MCF 10A (cell line): ENCODE measurements around the gene FAM184B. TPM values are rescaled to one million over a fixed set of nuclear protein-coding genes. Genes with fewer than 3 reads are reported as not detected.

Source experiments
- BruUV-seq: library from RNA; stranded (reverse); fragments of 400-500 nt; replicated peaks from 2 replicates; lab custom pipeline; 2021; lab: Mats Ljungman, UMichigan
- CTCF ChIA-PET: fragments of 300-600 bp; sonication (Branson Sonifier 250); formaldehyde crosslinking; extraction: SDS; loops from one replicate; lab custom pipeline; 2021; ENCODE audit warnings: antibody characterized with exemption, inconsistent platforms; lab: Yijun Ruan, JAX
- POLR2A ChIA-PET: fragments of 300-600, 350-650 bp; sonication (Branson Sonifier 250); formaldehyde crosslinking; extraction: SDS; loops from one replicate; lab custom pipeline; 2020; ENCODE audit warnings: antibody characterized with exemption, inconsistent platforms; lab: Yijun Ruan, JAX
- DNase-seq: peaks from one replicate; pipeline ENCODE4 v3.0.0-alpha.2; 2018; ENCODE audit not compliant: unreplicated experiment
- H3K27ac Mint-ChIP-seq: one replicate; pipeline ENCODE4 v1.8.0; 2022; ENCODE audit warnings: mild to moderate bottlenecking, low read depth, mixed read lengths; ENCODE audit not compliant: unreplicated experiment
- H3K27me3 Mint-ChIP-seq: one replicate; pipeline ENCODE4 v1.8.0; 2022; ENCODE audit warnings: mixed read lengths; ENCODE audit not compliant: insufficient read depth, unreplicated experiment
- H3K36me3 Mint-ChIP-seq: one replicate; pipeline ENCODE4 v1.8.0; 2022; ENCODE audit warnings: mild to moderate bottlenecking, moderate library complexity, mixed read lengths; ENCODE audit not compliant: insufficient read depth, unreplicated experiment
- H3K4me1 Mint-ChIP-seq: one replicate; pipeline ENCODE4 v1.8.0; 2022; ENCODE audit warnings: mixed read lengths; ENCODE audit not compliant: insufficient read depth, unreplicated experiment
- H3K4me3 Mint-ChIP-seq: one replicate; pipeline ENCODE4 v1.8.0; 2022; ENCODE audit warnings: mild to moderate bottlenecking, moderate library complexity, mixed read lengths; ENCODE audit not compliant: unreplicated experiment
- H3K9me3 Mint-ChIP-seq: one replicate; pipeline ENCODE4 v1.8.0; 2022; ENCODE audit warnings: mixed read lengths; ENCODE audit not compliant: unreplicated experiment
- intact Hi-C: fragments of 100-400 bp; cut with micrococcal nuclease; formaldehyde crosslinking; loops from 2 replicates; pipeline ENCODE4 v1.14.1; 2022
- total RNA-seq: library from RNA; stranded (reverse); gene quantifications from 2 replicates; pipeline ENCODE4 v1.2.3, GENCODE V29; 2022
- TF ChIP-seq, protein P1 (sequence below): fragments of 200-600 bp; IDR thresholded peaks from one replicate; pipeline ENCODE4 v1.8.0; 2022; ENCODE audit warnings: antibody characterized with exemption, mild to moderate bottlenecking; ENCODE audit not compliant: unreplicated experiment

The FAM184B gene
- total RNA-seq, 1 experiment from 2014 or later, result not detected

DNA sequence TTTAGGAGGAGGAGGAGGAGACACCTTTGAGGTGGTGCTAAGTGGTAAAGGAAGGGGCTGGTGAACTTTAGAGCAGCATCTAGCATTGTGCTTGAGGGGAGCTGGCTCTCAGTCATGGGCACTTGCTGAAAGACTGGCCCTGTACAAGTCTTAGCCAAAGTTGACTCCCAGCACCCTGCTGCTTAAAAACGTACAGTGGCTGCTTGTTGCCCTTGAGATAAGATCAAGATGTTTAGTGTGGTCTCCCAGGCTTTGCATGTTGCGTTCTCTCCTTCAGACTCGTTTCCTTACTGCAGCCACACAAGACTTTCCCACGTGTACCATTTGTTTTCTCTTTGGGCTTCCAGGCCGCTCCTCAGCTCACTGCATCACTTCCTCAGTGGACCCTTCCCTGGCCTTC, 165.1 kb downstream of the FAM184B start:
- Mint-ChIP-seq H3K4me1 (peaks cover 21% of the 10 kb centered on the region), H3K27me3 (no peaks in the 10 kb centered on the region), H3K36me3 (peaks cover 47% of the 10 kb centered on the region), H3K27ac (peak overlapping the region; percentile 78), H3K4me3 (peak overlapping the region; percentile 63), H3K9me3 (no peaks in the 10 kb centered on the region)
- intact Hi-C loops, result no loop called here
- ChIA-PET CTCF (interaction anchor here (0.6 to 1.9 kb wide), 4 partner anchors 19 to 82 kb away, joined by 3 to 7 read pairs (median 4); no protein-coding TSS in a partner anchor), POLR2A (interaction anchor here (2.3 kb wide), 1 partner anchor 38 kb away, joined by 15 read pairs; no protein-coding TSS in a partner anchor)
- TF ChIP-seq, protein P1, sequence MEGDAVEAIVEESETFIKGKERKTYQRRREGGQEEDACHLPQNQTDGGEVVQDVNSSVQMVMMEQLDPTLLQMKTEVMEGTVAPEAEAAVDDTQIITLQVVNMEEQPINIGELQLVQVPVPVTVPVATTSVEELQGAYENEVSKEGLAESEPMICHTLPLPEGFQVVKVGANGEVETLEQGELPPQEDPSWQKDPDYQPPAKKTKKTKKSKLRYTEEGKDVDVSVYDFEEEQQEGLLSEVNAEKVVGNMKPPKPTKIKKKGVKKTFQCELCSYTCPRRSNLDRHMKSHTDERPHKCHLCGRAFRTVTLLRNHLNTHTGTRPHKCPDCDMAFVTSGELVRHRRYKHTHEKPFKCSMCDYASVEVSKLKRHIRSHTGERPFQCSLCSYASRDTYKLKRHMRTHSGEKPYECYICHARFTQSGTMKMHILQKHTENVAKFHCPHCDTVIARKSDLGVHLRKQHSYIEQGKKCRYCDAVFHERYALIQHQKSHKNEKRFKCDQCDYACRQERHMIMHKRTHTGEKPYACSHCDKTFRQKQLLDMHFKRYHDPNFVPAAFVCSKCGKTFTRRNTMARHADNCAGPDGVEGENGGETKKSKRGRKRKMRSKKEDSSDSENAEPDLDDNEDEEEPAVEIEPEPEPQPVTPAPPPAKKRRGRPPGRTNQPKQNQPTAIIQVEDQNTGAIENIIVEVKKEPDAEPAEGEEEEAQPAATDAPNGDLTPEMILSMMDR, result no peak
- TSS peak; percentile 9 for BruUV-seq
- DNase-seq, result no peak

DNA sequence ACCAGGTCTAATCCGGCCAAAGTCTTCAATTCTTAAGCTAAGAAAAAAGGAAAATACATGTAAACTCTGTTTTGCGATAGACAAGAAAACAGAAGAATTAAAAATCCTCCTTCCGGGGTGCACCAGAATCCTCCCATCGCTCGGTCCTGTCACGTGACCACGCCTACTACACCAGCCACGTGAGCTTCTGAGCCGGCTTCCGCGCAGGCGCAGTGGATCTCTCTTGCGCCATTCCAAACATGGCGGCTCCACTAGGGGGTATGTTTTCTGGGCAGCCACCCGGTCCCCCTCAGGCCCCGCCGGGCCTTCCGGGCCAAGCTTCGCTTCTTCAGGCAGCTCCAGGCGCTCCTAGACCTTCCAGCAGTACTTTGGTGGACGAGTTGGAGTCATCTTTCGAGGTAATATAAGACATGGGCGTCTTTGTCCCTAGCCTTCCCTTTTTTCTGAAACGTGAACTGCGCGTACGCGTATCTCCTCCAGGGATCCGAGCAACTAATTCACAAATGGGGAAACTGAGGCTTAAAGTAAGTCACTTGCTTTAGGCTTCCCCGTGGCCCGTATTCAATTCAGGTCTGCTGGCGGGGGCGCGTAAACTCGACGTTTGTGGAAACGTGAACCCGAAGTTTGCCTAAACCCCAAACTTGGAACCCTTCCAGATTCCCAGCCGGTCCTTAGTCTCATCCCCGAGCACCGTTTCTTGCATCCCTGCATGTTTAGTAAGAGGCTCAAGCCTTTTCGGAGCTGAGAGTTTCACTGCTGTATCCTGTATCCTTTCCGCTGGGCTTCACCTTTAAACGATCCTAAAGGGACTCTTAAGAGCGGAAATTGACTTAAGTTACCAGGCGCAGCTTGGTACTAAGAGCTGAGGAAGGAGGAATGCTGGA, 166.8 kb downstream of the FAM184B start, which contains the start of gene MED28:
MED28 (plus strand) TSS at position 226 of the 884 bp plus-strand sequence; CDS start at position 240, 14 bp downstream.
- H3K4me1 Mint-ChIP-seq, result peaks cover 21% of the 10 kb centered on the region
- BruUV-seq, result TSS peak; percentile 85
- no peaks in the 10 kb centered on the region for H3K9me3 Mint-ChIP-seq
- TF ChIP-seq, protein P1, result no peak
- peaks cover 30% of the 10 kb centered on the region for H3K36me3 Mint-ChIP-seq
- DNase-seq, result peak; percentile 96
- ChIA-PET CTCF (interaction anchor here (0.6 to 2.9 kb wide), 12 partner anchors 9 to 979 kb away, joined by 3 to 9 read pairs (median 4); no protein-coding TSS in a partner anchor), POLR2A (interaction anchor here (0.6 to 3.5 kb wide), 27 partner anchors 9 to 1034 kb away, joined by 3 to 59 read pairs (median 4); partner anchors contain the start of genes DCAF16, LAP3 and NCAPG)
- H3K27me3 Mint-ChIP-seq, result no peaks in the 10 kb centered on the region
- intact Hi-C loops, result loop anchor here (1.0 to 5.0 kb wide), 2 partner anchors 37 to 954 kb away; partner anchors contain the start of gene LAP3
- H3K4me3 Mint-ChIP-seq, result peak within 1 kb of the TSS; percentile 99
- H3K27ac Mint-ChIP-seq, result peak within 1 kb of the TSS; percentile 95

DNA sequence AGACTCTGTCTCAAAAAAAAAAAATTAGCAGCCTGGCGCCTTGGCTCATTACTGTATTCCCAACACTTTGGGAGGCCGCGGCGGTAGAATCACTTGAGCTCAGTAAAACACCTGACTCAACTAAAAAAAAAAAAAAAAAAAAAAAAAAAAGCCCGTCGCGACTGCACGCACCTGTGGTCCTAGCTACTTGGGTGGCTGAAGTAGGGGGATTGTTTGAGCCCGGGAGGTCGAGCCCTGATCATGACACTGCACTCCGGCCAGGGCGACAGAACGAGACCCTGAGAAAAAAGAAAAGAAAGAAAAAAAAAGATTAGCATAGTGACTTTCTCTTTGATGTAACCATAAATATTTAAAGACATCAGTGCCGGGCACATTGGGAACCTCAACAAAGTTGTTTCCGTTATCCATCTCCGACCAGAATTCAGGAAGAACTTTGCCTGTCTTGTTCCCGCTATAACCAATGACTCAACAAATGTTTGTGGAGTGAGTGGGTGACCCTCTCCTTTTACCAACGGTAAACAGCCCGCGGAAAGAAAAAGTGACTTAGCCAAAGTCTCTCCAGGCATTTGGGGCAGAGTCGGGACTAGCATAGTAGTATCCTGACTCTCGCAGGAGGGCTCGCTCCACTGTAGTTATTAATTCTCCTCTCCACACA, 167.5 kb downstream of the FAM184B start:
- ChIA-PET POLR2A (interaction anchor here (0.6 to 3.5 kb wide), 25 partner anchors 9 to 1035 kb away, joined by 3 to 59 read pairs (median 4); partner anchors contain the start of genes DCAF16, LAP3 and NCAPG), CTCF (interaction anchor here (0.6 to 2.9 kb wide), 12 partner anchors 8 to 979 kb away, joined by 3 to 9 read pairs (median 4); no protein-coding TSS in a partner anchor)
- peak; percentile 2 for DNase-seq
- H3K27me3 Mint-ChIP-seq, result no peaks in the 10 kb centered on the region
- peak overlapping the region; percentile 99 for H3K4me3 Mint-ChIP-seq
- H3K36me3 Mint-ChIP-seq, result peaks cover 23% of the 10 kb centered on the region
- peaks cover 15% of the 10 kb centered on the region for H3K4me1 Mint-ChIP-seq
- intact Hi-C loops, result loop anchor here (1.0 to 5.0 kb wide), 2 partner anchors 37 to 954 kb away; partner anchors contain the start of gene LAP3
- no peaks in the 10 kb centered on the region for H3K9me3 Mint-ChIP-seq
- peak overlapping the region; percentile 95 for H3K27ac Mint-ChIP-seq
- TF ChIP-seq, protein P1, result no peak
- BruUV-seq, result TSS peak; percentile 90
